ENCODE data around the gene FNDC3A.

The FNDC3A gene

DNA sequence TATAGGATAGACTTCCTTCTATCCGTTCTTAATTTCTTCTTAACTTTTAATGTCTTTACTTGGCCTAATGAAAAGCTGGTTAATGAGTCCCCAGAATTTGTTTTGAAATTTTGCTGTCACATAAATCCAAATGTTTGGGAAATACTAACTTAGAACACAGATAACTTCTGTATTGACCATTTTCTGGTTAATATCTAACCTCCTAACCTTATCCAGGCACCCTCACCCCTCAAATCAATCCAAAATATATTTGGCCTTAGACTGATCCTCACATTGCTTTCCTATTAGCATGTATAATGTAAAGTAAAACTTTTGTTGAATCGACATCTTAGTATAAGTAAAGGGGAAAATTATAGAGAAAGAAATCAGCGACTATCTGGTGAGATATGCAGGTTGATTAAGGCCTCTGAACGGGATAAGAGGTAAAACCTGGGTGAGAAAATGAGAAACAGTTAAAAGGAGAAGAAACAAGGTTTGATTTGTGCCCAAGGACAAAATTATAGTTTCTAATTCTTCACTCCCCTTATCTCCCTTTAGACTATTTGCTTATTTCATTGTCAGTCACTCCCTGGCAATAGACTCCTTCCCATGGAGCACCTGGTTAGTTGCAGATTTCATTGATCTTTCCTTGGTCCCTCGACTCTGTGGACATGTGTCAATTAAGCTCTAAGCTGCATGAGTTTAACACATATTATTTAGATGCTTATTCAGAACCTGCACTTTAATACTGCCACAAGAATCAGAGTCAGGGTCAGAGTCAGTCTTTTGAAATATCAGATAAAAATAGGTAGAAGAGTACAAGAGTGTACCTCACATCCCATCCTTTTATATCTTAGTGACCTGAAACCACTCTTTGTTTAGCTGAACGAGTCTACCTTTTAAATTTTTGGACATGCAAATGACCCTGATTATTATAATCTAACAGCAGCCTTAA is 125.2 kb downstream of the FNDC3A start:
- Histone ChIP-seq H3F3A (ENCODE audit: insufficient read depth, low read length) (peaks cover 12% of the 10 kb centered on the region), H3K27me3 (replicated peaks; ENCODE audit: insufficient read depth, low read length) (no peaks in the 10 kb centered on the region), H3K79me2 (ENCODE audit: low read length) (peaks cover 45% of the 10 kb centered on the region), H3K4me1 (ENCODE audit: low read length) (peaks cover 17% of the 10 kb centered on the region), H3K36me3 (replicated peaks; ENCODE audit: insufficient read depth, low read length) (no peaks in the 10 kb centered on the region; the same call in 1 of the 2 replicates), H3K9ac (ENCODE audit: low read length) (no peak overlapping the region), H3K4me3 (ENCODE audit: low read length) (no peak overlapping the region), H4K20me1 (ENCODE audit: insufficient read depth, low read length) (peaks cover 3% of the 10 kb centered on the region; the same call in 1 of the 2 replicates), H3K9me3 (replicated peaks; ENCODE audit: insufficient read depth, low read length) (no peaks in the 10 kb centered on the region), H2AFZ (ENCODE audit: low read length) (no peak overlapping the region), H3K27ac (ENCODE audit: low read length) (no peak overlapping the region), H3K4me2 (ENCODE audit: low read depth, low read length) (no peak overlapping the region), H3K9me2 (replicated peaks; ENCODE audit: insufficient read depth, low read length) (no peaks in the 10 kb centered on the region)
- TF ChIP-seq EZH2phosphoT487 (IDR thresholded peaks at IDR 0.05; ENCODE audit: low read length) (no peak), EZH2 (optimal IDR thresholded peaks at IDR 0.05; ENCODE audit: low read depth, low read length) (no peak)
- DNase-seq = no peak

DNA sequence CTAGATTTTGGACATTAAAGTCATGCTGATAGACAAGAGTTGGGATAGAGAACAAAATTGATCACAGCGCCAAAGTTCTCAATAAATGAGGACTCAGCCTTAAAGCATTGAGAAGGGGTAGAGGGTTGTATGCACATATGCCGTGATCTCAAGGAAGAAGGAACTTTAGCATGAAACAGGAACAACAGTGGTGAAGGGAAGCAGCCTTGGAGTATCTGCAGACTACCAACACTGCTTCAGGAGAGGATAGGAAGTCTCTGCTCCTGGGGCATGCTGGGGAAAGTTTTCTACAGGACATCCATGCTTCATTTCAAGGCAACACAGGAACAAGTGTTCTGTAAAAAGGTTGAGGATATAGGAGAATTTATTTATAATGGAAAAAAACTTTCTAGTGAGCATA is 132.5 kb downstream of the FNDC3A start:
- peaks cover 43% of the 10 kb centered on the region for H3K79me2 ChIP-seq (ENCODE audit: low read length)
- no peak overlapping the region for H3K27ac ChIP-seq (ENCODE audit: low read length)
- no peaks in the 10 kb centered on the region for H4K20me1 ChIP-seq (ENCODE audit: insufficient read depth, low read length)
- no peak overlapping the region for H3K4me2 ChIP-seq (ENCODE audit: low read depth, low read length)
- H2AFZ ChIP-seq (ENCODE audit: low read length) = no peak overlapping the region
- TF ChIP-seq, protein P1, sequence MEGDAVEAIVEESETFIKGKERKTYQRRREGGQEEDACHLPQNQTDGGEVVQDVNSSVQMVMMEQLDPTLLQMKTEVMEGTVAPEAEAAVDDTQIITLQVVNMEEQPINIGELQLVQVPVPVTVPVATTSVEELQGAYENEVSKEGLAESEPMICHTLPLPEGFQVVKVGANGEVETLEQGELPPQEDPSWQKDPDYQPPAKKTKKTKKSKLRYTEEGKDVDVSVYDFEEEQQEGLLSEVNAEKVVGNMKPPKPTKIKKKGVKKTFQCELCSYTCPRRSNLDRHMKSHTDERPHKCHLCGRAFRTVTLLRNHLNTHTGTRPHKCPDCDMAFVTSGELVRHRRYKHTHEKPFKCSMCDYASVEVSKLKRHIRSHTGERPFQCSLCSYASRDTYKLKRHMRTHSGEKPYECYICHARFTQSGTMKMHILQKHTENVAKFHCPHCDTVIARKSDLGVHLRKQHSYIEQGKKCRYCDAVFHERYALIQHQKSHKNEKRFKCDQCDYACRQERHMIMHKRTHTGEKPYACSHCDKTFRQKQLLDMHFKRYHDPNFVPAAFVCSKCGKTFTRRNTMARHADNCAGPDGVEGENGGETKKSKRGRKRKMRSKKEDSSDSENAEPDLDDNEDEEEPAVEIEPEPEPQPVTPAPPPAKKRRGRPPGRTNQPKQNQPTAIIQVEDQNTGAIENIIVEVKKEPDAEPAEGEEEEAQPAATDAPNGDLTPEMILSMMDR (IDR thresholded peaks at IDR 0.05; ENCODE audit: low read length) = no peak
- TF ChIP-seq EZH2 (optimal IDR thresholded peaks at IDR 0.05; ENCODE audit: low read depth, low read length) (no peak), EZH2phosphoT487 (IDR thresholded peaks at IDR 0.05; ENCODE audit: low read length) (no peak)
- no peak overlapping the region for H3K9ac ChIP-seq (ENCODE audit: low read length)
- no peaks in the 10 kb centered on the region for H3F3A ChIP-seq (ENCODE audit: insufficient read depth, low read length)
- no peaks in the 10 kb centered on the region for H3K27me3 ChIP-seq (replicated peaks; ENCODE audit: insufficient read depth, low read length)
- no peaks in the 10 kb centered on the region for H3K9me3 ChIP-seq (replicated peaks; ENCODE audit: insufficient read depth, low read length)
- DNase-seq = no peak
- no peaks in the 10 kb centered on the region for H3K9me2 ChIP-seq (replicated peaks; ENCODE audit: insufficient read depth, low read length)
- no peaks in the 10 kb centered on the region for H3K4me1 ChIP-seq (ENCODE audit: low read length)
- H3K4me3 ChIP-seq (ENCODE audit: low read length) = no peak overlapping the region
- H3K36me3 ChIP-seq (replicated peaks; ENCODE audit: insufficient read depth, low read length) = no peaks in the 10 kb centered on the region

DNA sequence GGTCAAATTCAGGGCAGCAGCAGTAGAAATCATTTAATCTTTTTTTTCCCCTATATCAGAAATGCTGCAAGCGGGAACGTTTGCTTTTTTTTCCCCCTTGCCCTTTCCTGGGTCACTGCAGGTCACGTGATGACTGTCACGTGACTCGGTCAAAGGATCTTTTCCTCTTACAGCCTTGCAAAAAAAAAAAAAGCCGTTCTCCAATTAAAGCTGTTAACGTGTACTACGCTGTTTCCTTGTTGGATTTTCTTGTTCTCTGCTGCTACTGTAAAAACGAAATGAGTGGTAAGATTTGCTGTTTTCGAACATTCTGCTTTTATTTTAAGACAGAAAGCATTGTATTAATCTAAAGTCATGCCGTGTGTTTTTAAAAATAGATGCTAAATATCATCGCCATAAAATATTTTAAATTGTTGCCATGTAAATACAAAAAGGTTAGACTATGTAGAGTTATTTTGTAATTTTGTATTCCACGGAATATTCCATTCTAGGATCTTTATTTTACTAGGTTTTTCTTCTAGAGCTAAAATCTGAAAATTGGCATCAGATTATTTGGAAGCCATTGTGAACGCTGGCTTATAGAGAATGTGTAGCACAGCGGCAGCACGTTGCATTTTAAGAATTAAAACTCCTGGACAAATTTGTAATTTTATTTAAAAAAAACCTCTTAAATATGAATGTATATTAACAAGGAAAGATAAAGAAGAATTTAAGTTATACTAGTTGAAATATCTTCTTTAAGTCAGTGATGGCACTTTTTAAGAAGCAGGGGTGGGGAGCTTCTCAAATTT is 134.6 kb downstream of the FNDC3A start:
- Histone ChIP-seq H2AFZ (ENCODE audit: low read length) (no peak overlapping the region), H3K27ac (ENCODE audit: low read length) (no peak overlapping the region), H3K79me2 (ENCODE audit: low read length) (peaks cover 32% of the 10 kb centered on the region), H4K20me1 (ENCODE audit: insufficient read depth, low read length) (no peaks in the 10 kb centered on the region), H3F3A (ENCODE audit: insufficient read depth, low read length) (no peaks in the 10 kb centered on the region), H3K9ac (ENCODE audit: low read length) (no peak overlapping the region), H3K4me3 (ENCODE audit: low read length) (no peak overlapping the region), H3K4me2 (ENCODE audit: low read depth, low read length) (no peak overlapping the region), H3K36me3 (replicated peaks; ENCODE audit: insufficient read depth, low read length) (no peaks in the 10 kb centered on the region), H3K9me2 (replicated peaks; ENCODE audit: insufficient read depth, low read length) (no peaks in the 10 kb centered on the region), H3K9me3 (replicated peaks; ENCODE audit: insufficient read depth, low read length) (no peaks in the 10 kb centered on the region), H3K4me1 (ENCODE audit: low read length) (no peaks in the 10 kb centered on the region), H3K27me3 (replicated peaks; ENCODE audit: insufficient read depth, low read length) (no peaks in the 10 kb centered on the region)
- no peak for DNase-seq
- TF ChIP-seq EZH2phosphoT487 (IDR thresholded peaks at IDR 0.05; ENCODE audit: low read length) (no peak), EZH2 (optimal IDR thresholded peaks at IDR 0.05; ENCODE audit: low read depth, low read length) (no peak)
- TF ChIP-seq, protein P1 (IDR thresholded peaks at IDR 0.05; ENCODE audit: low read length) = no peak

All from MM.1S (cell line).